Transverse colon (tissue), 4 donors: ENCODE data around the gene HDDC3. TPM values are rescaled to one million over a fixed set of nuclear protein-coding genes. Genes with fewer than 3 reads are reported as not detected.
"Not testable (repeated sequence)": the region's sequence is repeated elsewhere in the genome, so short reads cannot be mapped to it uniquely, and the experiment has no call there.

Experiments used
- DNase-seq: peaks from one replicate; pipeline ENCODE4 v3.0.0-alpha.2; 2019
- H3K27ac ChIP-seq, 4 donors: fragments of 200-600 bp; sonication (generic); 2 replicates each; pipeline ENCODE4 v1.5.1; 2016 to 2018; ENCODE audit warnings: inconsistent platforms in 4 of 4
- H3K27me3 ChIP-seq: fragments of 200-600 bp; sonication (generic); 2 replicates; pipeline ENCODE4 v1.5.1; 2017; ENCODE audit warnings: inconsistent platforms
- H3K36me3 ChIP-seq, 4 donors: fragments of 200-600 bp; sonication (generic); 2 replicates each; pipeline ENCODE4 v1.5.1; 2017 to 2019; ENCODE audit warnings: inconsistent platforms in 4 of 4
- H3K4me1 ChIP-seq, 4 donors: fragments of 200-600 bp; sonication (generic); 2 replicates each; pipeline ENCODE4 v1.5.1; 2017 to 2020; ENCODE audit warnings: inconsistent platforms in 4 of 4
- H3K4me3 ChIP-seq, 4 donors: fragments of 200-600 bp; sonication (generic); 1 replicate in 1 of 4; 2 replicates in 3 of 4; pipeline versions ENCODE4 v1.5.1 to v1.6.1; 2017 to 2019; ENCODE audit warnings: inconsistent platforms in 4 of 4
- H3K9me3 ChIP-seq, 2 donors: fragments of 200-600 bp; sonication (generic); 2 replicates each; pipeline ENCODE4 v1.5.1; 2017 to 2019; ENCODE audit warnings: inconsistent platforms in 2 of 2
- EP300 ChIP-seq: sonication (generic); formaldehyde crosslinking; IDR thresholded peaks from one replicate; pipeline ENCODE4 v1.6.1; 2017; ENCODE audit warnings: antibody characterized with exemption, low read depth
- POLR2A ChIP-seq: fragments of 450-650 bp; IDR thresholded peaks from one replicate; pipeline ENCODE4 v1.6.1; 2016; ENCODE audit warnings: antibody characterized with exemption, mild to moderate bottlenecking, moderate library complexity
- POLR2AphosphoS5 ChIP-seq, 3 donors: sonication (generic); formaldehyde crosslinking; IDR thresholded peaks; one replicate each; pipeline ENCODE4 v1.6.1; 2016; ENCODE audit warnings: antibody characterized with exemption in 3 of 3
- WGBS, 2 donors: methylation state at CpG; one replicate each; pipeline ENCODE4 v1.1.5; 2018; ENCODE audit warnings: low coverage in 1 of 2; 5-methylcytosine and 5-hydroxymethylcytosine counted together
- in situ Hi-C, 4 donors: fragments of 200-750 bp; cut with MboI; loops; one replicate each; pipeline versions ENCODE4 v1.15.0 to v1.15.1; 2017; ENCODE audit warnings: low sequenced_read_pairs in 3 of 4, low pct_ligation_motif_present in 1 of 4, low pct_unique_long_range_greater_than_20kb in 1 of 4
- intact Hi-C: fragments of 100-400 bp; cut with DNase I; formaldehyde crosslinking; loops from one replicate; pipeline ENCODE4 v1.15.1; 2023; ENCODE audit warnings: low total_unique reads
- total RNA-seq, 4 donors: library from RNA; depleted of rRNA; stranded (reverse); fragments of >200 nt; gene quantifications; one replicate each; pipeline ENCODE4 v1.1.0, GENCODE V29; 2016
- TF ChIP-seq, protein P1 (sequence below), 5 experiments: fragments of 200-600 bp in 3 of 5; fragments of 450-650 bp in 2 of 5; sonication (generic) in 3 of 5; IDR thresholded peaks; 1 replicate in 2 of 5; 2 replicates in 3 of 5; pipeline ENCODE4 v1.5.1; 2016 to 2017; ENCODE audit warnings: antibody characterized with exemption in 5 of 5, inconsistent platforms in 3 of 5, mild to moderate bottlenecking in 2 of 5, moderate library complexity in 1 of 5

Gene HDDC3
- total RNA-seq, 4 donors from 2014 or later, result 13.8 to 21.8 (median 17.9) TPM

DNA sequence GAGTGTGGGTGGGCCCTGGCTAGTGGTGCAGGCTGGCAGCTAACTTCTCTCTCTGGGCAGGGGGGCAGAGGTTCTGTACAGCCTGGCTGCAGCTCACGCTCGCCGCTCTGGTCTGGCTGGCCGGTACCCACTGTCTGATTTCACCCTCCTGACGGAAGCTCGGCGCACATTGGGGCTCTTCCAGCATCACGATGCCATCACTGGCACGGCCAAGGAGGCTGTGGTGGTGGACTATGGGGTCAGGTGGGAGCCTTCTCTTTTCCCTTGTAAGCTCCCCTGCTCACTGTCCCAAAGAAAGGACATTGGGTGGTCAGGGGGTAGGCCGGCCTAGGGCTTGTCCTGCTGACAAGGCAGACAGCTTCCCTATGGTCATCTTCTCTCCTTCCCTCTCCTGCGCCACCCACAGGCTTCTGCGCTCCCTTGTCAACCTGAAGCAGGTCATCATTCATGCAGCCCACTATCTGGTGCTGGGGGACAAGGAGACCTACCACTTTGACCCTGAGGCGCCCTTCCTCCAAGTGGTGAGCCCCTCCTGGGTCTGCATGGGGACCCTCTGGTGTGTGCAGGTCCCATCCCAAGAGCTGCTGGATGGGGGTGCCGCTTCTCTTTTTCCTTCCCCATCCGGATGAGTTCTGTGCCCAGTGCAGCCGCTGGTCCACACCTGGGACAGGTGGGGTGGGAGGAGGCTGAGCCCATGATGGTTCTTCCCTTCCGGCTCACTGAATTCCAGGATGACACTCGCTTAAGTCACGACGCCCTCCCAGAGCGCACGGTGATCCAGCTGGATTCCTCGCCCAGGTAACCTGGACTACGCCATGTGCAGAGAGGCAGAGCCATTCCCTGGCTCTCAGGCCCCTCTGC is 21.7 kb downstream of the HDDC3 start:
- Histone ChIP-seq H3K27me3 (no peaks in the 10 kb centered on the region), H3K27ac (no peak overlapping the region), H3K4me3 (no peak overlapping the region), H3K4me1 (no peaks in the 10 kb centered on the region), H3K36me3 (peaks cover 1 to 69% (median 34%) of the 10 kb centered on the region in 4 donors), H3K9me3 (no peaks in the 10 kb centered on the region)
- intact Hi-C loops (no loop called here), in situ Hi-C loops (no loop called here)
- TF ChIP-seq EP300 (no peak), POLR2AphosphoS5 (IDR thresholded peaks at IDR 0.05) (no peak), POLR2A (no peak)
- TF ChIP-seq, protein P1, sequence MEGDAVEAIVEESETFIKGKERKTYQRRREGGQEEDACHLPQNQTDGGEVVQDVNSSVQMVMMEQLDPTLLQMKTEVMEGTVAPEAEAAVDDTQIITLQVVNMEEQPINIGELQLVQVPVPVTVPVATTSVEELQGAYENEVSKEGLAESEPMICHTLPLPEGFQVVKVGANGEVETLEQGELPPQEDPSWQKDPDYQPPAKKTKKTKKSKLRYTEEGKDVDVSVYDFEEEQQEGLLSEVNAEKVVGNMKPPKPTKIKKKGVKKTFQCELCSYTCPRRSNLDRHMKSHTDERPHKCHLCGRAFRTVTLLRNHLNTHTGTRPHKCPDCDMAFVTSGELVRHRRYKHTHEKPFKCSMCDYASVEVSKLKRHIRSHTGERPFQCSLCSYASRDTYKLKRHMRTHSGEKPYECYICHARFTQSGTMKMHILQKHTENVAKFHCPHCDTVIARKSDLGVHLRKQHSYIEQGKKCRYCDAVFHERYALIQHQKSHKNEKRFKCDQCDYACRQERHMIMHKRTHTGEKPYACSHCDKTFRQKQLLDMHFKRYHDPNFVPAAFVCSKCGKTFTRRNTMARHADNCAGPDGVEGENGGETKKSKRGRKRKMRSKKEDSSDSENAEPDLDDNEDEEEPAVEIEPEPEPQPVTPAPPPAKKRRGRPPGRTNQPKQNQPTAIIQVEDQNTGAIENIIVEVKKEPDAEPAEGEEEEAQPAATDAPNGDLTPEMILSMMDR (IDR thresholded peaks at IDR 0.05), result no peak
- DNase-seq, result no peak
- WGBS, 2 donors, result 99% methylated on average over 22 of the region's 24 CpGs; no CpG with 5 or more reads in 1 of the 2 donors

DNA sequence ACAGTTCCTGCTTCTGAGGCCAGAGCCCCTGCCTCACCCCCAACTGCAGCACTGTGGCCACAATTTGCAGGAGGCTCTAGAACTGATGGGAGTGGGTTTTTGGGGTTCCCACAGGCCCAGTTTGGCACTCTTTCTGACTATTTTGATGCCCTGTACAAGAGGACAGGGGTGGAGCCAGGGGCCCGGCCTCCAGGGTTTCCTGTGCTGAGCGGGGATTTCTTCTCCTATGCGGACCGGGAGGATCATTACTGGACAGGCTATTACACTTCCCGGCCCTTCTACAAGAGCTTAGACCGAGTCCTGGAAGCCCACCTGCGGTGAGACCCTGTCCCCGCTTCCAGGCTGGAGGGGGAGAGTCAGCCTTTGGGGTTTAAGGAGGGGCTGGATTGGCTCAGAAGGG is 22.4 kb downstream of the HDDC3 start:
- no peak for DNase-seq
- no peaks in the 10 kb centered on the region for H3K4me1 ChIP-seq
- H3K4me3 ChIP-seq, result no peak overlapping the region
- intact Hi-C loops (no loop called here), in situ Hi-C loops (no loop called here)
- peaks cover 1 to 66% (median 34%) of the 10 kb centered on the region in 4 donors for H3K36me3 ChIP-seq
- no peak overlapping the region for H3K27ac ChIP-seq
- H3K27me3 ChIP-seq, result no peaks in the 10 kb centered on the region
- WGBS, 2 donors, result 89% methylated on average over 8 of the region's 8 CpGs; no CpG with 5 or more reads in 1 of the 2 donors
- H3K9me3 ChIP-seq, result no peaks in the 10 kb centered on the region
- TF ChIP-seq, protein P1 (IDR thresholded peaks at IDR 0.05), result no peak
- TF ChIP-seq EP300 (no peak), POLR2AphosphoS5 (IDR thresholded peaks at IDR 0.05) (no peak), POLR2A (no peak)

DNA sequence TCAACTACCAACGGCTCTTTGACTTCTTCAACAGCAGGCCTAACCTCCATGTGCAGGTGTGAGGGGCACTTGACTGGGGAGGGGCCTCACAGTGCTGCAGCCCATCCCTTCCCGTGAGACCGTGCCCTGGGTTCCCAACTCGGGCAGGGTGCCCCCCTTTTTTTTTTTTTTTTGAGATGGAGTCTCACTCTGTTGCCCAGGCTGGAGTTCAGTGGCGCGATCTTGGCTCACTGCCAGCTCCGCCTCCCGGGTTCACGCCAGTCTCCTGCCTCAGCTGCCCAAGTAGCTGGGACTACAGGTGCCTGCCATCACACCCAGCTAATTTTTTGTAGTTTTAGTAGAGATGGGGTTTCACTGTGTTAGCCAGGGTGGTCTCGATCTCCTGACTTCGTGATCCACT is 22.9 kb downstream of the HDDC3 start:
- intact Hi-C loops, H3K4me1 ChIP-seq, H3K27ac ChIP-seq, H3K27me3 ChIP-seq, H3K9me3 ChIP-seq, H3K4me3 ChIP-seq, in situ Hi-C loops, DNase-seq: not testable (repeated sequence)
- WGBS, 2 donors, result 90% methylated on average over 11 of the region's 11 CpGs; no CpG with 5 or more reads in 1 of the 2 donors
- peaks cover 1 to 65% (median 33%) of the 10 kb centered on the region in 4 donors for H3K36me3 ChIP-seq

DNA sequence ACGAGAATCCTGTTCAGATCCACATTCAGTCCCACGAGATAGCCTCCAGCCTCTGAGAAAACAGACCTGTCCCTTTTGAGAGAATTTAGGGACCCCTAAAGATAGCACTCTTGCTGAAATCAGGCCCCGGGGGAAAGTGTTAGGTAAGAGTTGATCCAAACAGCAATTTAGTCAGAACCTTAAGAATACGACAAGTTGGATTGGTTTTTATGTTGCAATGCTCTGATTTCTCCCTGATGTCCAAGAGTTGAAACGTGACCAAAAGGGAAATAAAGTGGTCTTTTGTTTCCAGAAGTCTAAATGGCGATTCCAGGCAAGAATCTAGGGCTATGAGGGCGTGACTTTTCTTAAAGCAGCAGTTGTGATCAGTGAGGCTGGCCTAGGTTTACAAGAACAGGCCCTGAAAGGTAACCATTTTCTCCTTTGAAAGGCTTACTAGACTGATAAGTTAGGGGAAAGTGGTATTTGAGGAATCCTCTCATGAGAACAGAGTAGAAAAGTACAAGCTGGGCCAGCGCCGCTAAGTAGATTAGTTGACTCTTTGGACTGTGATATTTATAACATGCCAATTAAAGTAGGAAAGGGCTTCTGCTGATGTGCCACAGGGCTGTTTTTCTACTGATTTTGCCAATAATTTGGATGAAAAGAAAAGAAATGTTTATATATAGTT is 24.4 kb downstream of the HDDC3 start:
- Histone ChIP-seq H3K4me1 (peaks cover 8 to 15% (median 12%) of the 10 kb centered on the region in 4 donors), H3K27ac (no peak overlapping the region), H3K27me3 (no peaks in the 10 kb centered on the region), H3K36me3 (peaks cover 1 to 50% (median 26%) of the 10 kb centered on the region in 4 donors), H3K4me3 (no peak overlapping the region), H3K9me3 (no peaks in the 10 kb centered on the region)
- no peak for DNase-seq
- intact Hi-C loops, result no loop called here
- in situ Hi-C loops, result no loop called here
- WGBS, 2 donors, result 81 to 85% methylated on average over 3 to 9 of the region's 9 CpGs
- no peak for TF ChIP-seq EP300
- TF ChIP-seq, protein P1 (IDR thresholded peaks at IDR 0.05), result no peak
- no peak for TF ChIP-seq POLR2AphosphoS5 (IDR thresholded peaks at IDR 0.05)
- TF ChIP-seq POLR2A, result no peak
